Thymus (tissue), 11 donors: ENCODE measurements around the gene PSME2. TPM values are rescaled to one million over a fixed set of nuclear protein-coding genes. Genes with fewer than 3 reads are reported as not detected.

ENCODE experiments used
- DNase-seq, 9 donors: peaks; one replicate each; pipeline ENCODE4 v3.0.0-alpha.2; 2013; ENCODE audit warnings: low spot score in 9 of 9, low read depth in 6 of 9, missing footprints in 1 of 9
- H3K27ac ChIP-seq, 2 donors: one replicate each; pipeline ENCODE4 v1.5.1; 2013; ENCODE audit warnings: control low read depth in 1 of 2, low read depth in 1 of 2, low read length in 1 of 2, mild to moderate bottlenecking in 1 of 2, moderate library complexity in 1 of 2
- H3K27me3 ChIP-seq, 2 donors: one replicate each; pipeline ENCODE4 v1.5.1; 2013; ENCODE audit warnings: low read length in 1 of 2; ENCODE audit not compliant: control insufficient read depth in 2 of 2, insufficient read depth in 1 of 2
- H3K36me3 ChIP-seq, 2 donors: one replicate each; pipeline ENCODE4 v1.5.1; 2013; ENCODE audit warnings: low read length in 1 of 2, mild to moderate bottlenecking in 1 of 2, moderate library complexity in 1 of 2; ENCODE audit not compliant: control insufficient read depth in 2 of 2, insufficient read depth in 2 of 2
- H3K4me1 ChIP-seq, 2 donors: one replicate each; pipeline ENCODE4 v1.5.1; 2013; ENCODE audit warnings: low read length in 2 of 2; ENCODE audit not compliant: control insufficient read depth in 2 of 2, insufficient read depth in 2 of 2
- H3K4me3 ChIP-seq, 2 donors: one replicate each; pipeline ENCODE4 v1.5.1; 2013; ENCODE audit warnings: low read length in 2 of 2, control low read depth in 1 of 2, mild to moderate bottlenecking in 1 of 2
- H3K9me3 ChIP-seq, 2 donors: one replicate each; pipeline ENCODE4 v1.5.1; 2013; ENCODE audit warnings: low read length in 1 of 2, mild to moderate bottlenecking in 1 of 2; ENCODE audit not compliant: control insufficient read depth in 2 of 2, insufficient read depth in 1 of 2
- WGBS: extraction: QIAGEN DNeasy Blood & Tissue Kit; methylation state at CpG from one replicate; pipeline ENCODE4 v1.1.7; 2013; 5-methylcytosine and 5-hydroxymethylcytosine counted together
- polyA plus RNA-seq: library from polyadenylated mRNA; stranded (reverse); fragments of 200-250 nt; gene quantifications from one replicate; pipeline ENCODE4 v1.2.3, GENCODE V29; 2013
- total RNA-seq: library from RNA; stranded (reverse); fragments of 120-200 nt; gene quantifications from one replicate; pipeline ENCODE4 v1.2.4, GENCODE V29; 2013
- donor health status: healthy.

The PSME2 gene
- total and polyA plus RNA-seq, 2 donors: 387 to 420 TPM

DNA sequence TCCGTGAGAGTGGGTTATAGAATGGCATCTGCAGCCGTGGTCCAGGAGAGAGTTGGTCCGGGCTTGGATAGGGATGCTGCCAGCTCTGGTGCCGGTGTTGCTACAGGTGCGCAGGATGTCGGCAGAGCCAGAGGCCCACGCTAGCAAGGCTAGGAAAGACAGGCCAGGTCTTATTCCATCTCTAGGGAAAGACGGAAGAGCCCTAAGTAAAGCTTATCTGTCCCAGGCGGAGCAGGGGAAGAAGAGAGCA lies 10.9 kb downstream of the PSME2 start:
- peak overlapping the region; percentile 12 to 88 for H3K27ac ChIP-seq
- no peaks in the 10 kb centered on the region for H3K27me3 ChIP-seq
- H3K9me3 ChIP-seq: no peaks in the 10 kb centered on the region
- 27% methylated on average over 9 of the region's 9 CpGs for WGBS
- DNase-seq: no peak
- peak overlapping the region; percentile 39 to 78 for H3K4me3 ChIP-seq
- peaks cover 35 to 62% of the 10 kb centered on the region in 2 donors for H3K4me1 ChIP-seq
- H3K36me3 ChIP-seq: peaks cover 19 to 28% of the 10 kb centered on the region in 2 donors

GRCh38 chr14:24133735-24134134 lies 12.7 kb downstream of the PSME2 start:
- H3K4me1 ChIP-seq: peaks cover 28 to 51% of the 10 kb centered on the region in 2 donors
- H3K27me3 ChIP-seq: no peaks in the 10 kb centered on the region
- no peaks in the 10 kb centered on the region for H3K9me3 ChIP-seq
- H3K36me3 ChIP-seq: peaks cover 12 to 18% of the 10 kb centered on the region in 2 donors
- DNase-seq: no peak
- no peak overlapping the region for H3K4me3 ChIP-seq
- WGBS: 99% methylated on average over 1 of the region's 1 CpG
- no peak overlapping the region for H3K27ac ChIP-seq

- peaks cover 28 to 49% of the 10 kb centered on the region in 2 donors for H3K4me1 ChIP-seq
- no peaks in the 10 kb centered on the region for H3K9me3 ChIP-seq
- no peaks in the 10 kb centered on the region for H3K27me3 ChIP-seq
- peaks cover 5 to 10% of the 10 kb centered on the region in 2 donors for H3K36me3 ChIP-seq
- H3K27ac ChIP-seq: peak overlapping the region; percentile 68 to 72
- DNase-seq: no peak
- 96% methylated on average over 2 of the region's 2 CpGs for WGBS
- no peak overlapping the region for H3K4me3 ChIP-seq
Measured at GRCh38 chr14:24132976-24133375, 13.4 kb downstream of the PSME2 start.

DNA sequence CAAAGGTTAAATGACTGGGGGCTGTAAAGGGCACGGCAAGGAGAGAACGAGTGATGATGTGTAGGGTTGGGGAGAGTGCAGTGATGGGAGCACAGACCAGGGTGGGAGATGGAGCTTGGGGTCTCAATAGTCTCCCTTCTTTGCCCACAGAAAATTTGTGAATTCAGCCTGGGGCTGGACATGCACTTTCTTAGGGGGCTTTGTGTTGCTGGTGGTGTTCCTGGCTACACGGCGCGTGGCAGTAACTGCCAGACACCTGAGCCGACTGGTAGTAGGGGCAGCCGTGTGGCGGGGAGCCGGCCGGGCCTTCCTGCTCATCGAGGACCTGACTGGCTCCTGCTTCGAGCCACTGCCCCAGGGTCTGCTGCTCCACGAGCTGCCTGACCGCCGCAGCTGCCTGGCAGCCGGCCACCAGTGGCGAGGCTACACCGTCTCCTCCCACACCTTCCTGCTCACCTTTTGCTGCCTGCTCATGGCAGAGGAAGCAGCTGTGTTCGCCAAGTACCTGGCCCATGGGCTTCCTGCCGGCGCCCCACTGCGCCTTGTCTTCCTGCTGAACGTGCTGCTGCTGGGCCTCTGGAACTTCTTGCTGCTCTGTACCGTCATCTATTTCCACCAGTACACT lies 14.2 kb downstream of the PSME2 start:
- WGBS: 34% methylated on average over 24 of the region's 24 CpGs
- H3K27me3 ChIP-seq: no peaks in the 10 kb centered on the region
- peaks cover 0 to 2% of the 10 kb centered on the region in 2 donors for H3K36me3 ChIP-seq
- H3K27ac ChIP-seq: peak overlapping the region; percentile 68 to 72
- DNase-seq: peak in 3 of 9 donors; percentile 45 to 68 (median 48)
- no peak overlapping the region for H3K4me3 ChIP-seq
- H3K9me3 ChIP-seq: no peaks in the 10 kb centered on the region
- peaks cover 27 to 41% of the 10 kb centered on the region in 2 donors for H3K4me1 ChIP-seq

GRCh38 chr14:24131549-24131966 lies 14.9 kb downstream of the PSME2 start:
- H3K9me3 ChIP-seq: no peaks in the 10 kb centered on the region
- 97% methylated on average over 15 of the region's 15 CpGs for WGBS
- no peak for DNase-seq
- H3K27me3 ChIP-seq: no peaks in the 10 kb centered on the region
- no peak overlapping the region for H3K4me3 ChIP-seq
- no peak overlapping the region for H3K27ac ChIP-seq
- H3K36me3 ChIP-seq: no peaks in the 10 kb centered on the region
- H3K4me1 ChIP-seq: peaks cover 21 to 35% of the 10 kb centered on the region in 2 donors

GRCh38 chr14:24130717-24131548 lies 15.5 kb downstream of the PSME2 start:
- Histone ChIP-seq H3K27ac (peak overlapping the region in 1 of 2 donors; percentile 17), H3K36me3 (no peaks in the 10 kb centered on the region), H3K27me3 (no peaks in the 10 kb centered on the region), H3K4me3 (no peak overlapping the region), H3K4me1 (peaks cover 19 to 32% of the 10 kb centered on the region in 2 donors), H3K9me3 (no peaks in the 10 kb centered on the region)
- DNase-seq: no peak
- WGBS: 74% methylated on average over 7 of the region's 7 CpGs

GRCh38 chr14:24130380-24130716 lies 16.1 kb downstream of the PSME2 start, which contains the start of gene FITM1:
FITM1 (plus strand) TSS chr14:24130659; CDS start chr14:24131564, 905 bp downstream.
- H3K4me1 ChIP-seq: peaks cover 15 to 29% of the 10 kb centered on the region in 2 donors
- no peaks in the 10 kb centered on the region for H3K36me3 ChIP-seq
- no peaks in the 10 kb centered on the region for H3K27me3 ChIP-seq
- peak within 1 kb of the TSS in 1 of 2 donors; percentile 17 for H3K27ac ChIP-seq
- H3K4me3 ChIP-seq: no peak within 1 kb of the TSS
- no peak for DNase-seq
- 97% methylated on average over 5 of the region's 5 CpGs for WGBS
- H3K9me3 ChIP-seq: no peaks in the 10 kb centered on the region

- Histone ChIP-seq H3K4me1 (peaks cover 14 to 27% of the 10 kb centered on the region in 2 donors), H3K27ac (no peak overlapping the region), H3K36me3 (no peaks in the 10 kb centered on the region), H3K4me3 (no peak overlapping the region), H3K9me3 (no peaks in the 10 kb centered on the region), H3K27me3 (no peaks in the 10 kb centered on the region)
- no peak for DNase-seq
- 97% methylated on average over 8 of the region's 8 CpGs for WGBS
Measured at GRCh38 chr14:24129410-24129998, 16.9 kb downstream of the PSME2 start.

DNA sequence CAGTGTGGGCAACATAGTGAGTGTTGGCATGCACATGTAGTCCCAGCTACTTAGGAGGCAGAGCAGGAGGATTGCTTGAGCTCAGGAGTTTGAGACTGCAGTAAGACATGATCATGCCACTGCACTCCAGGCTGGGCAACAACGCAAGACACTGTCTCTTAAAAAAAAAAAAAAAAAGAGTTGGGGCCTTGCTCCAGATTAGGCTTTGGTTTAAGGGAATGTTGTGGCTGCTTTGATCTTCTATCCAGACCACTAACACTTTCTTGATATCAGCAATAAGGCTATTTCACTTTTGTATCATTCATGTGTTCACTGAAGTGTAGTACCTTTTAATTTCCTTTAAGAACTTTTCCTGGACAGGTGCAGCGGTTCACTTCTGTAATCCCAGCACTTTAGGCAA lies 18.7 kb downstream of the PSME2 start:
- WGBS: 99% methylated on average over 2 of the region's 2 CpGs
- Histone ChIP-seq H3K9me3 (no peaks in the 10 kb centered on the region), H3K27me3 (no peaks in the 10 kb centered on the region), H3K4me3 (no peak overlapping the region), H3K27ac (no peak overlapping the region), H3K36me3 (peaks cover 16 to 17% of the 10 kb centered on the region in 2 donors), H3K4me1 (peaks cover 12 to 35% of the 10 kb centered on the region in 2 donors)
- DNase-seq: no peak
